GM12872 (cell line): Measurements from ENCODE around the gene GRM2.

Experiments
- CTCF ChIP-seq: IDR thresholded peaks from 3 replicates; pipeline ENCODE4 v1.5.1; 2011; ENCODE audit warnings: low read depth, mild to moderate bottlenecking, low read length, moderate library complexity; ENCODE audit not compliant: insufficient read depth

Gene GRM2

GRCh38 chr3:51687431-51688205 lies 19.2 kb upstream of the GRM2 start:
- no peak for TF ChIP-seq CTCF

GRCh38 chr3:51688206-51688600 lies 18.7 kb upstream of the GRM2 start:
- TF ChIP-seq CTCF = no peak

GRCh38 chr3:51691021-51691420 lies 15.8 kb upstream of the GRM2 start:
- TF ChIP-seq CTCF = no peak

- TF ChIP-seq CTCF = no peak
These were observed 14.9 kb upstream of the GRM2 start for GRCh38 chr3:51691949-51692348.

- no peak for TF ChIP-seq CTCF
These were observed 13.9 kb upstream of the GRM2 start for GRCh38 chr3:51692980-51693395.

- no peak for TF ChIP-seq CTCF
These were observed 9.9 kb upstream of the GRM2 start for GRCh38 chr3:51696954-51697353.

GRCh38 chr3:51698209-51698608 lies 8.7 kb upstream of the GRM2 start:
- TF ChIP-seq CTCF = no peak

GRCh38 chr3:51700403-51700802 lies 6.5 kb upstream of the GRM2 start:
- no peak for TF ChIP-seq CTCF
